ENCODE measurements around the gene GPX2.

DNA sequence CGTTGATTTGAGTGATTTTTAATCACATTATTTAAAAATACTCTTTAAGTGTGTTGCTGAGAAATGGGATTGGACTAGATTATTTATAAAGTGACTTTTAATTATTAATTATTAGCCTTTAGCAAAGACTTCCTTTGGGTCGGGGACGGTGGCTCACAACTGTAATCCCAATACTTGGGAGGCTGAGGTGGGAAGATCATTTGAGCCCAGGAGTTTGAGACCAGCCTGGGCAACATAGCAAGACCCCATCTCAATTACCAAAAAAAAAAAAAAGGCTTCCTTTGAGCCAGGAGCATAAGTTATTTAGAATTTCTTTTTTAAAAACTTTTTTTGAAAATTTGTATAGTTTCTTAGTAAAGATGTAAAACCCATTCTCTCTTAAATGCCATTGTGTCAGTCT lies 19.5 kb downstream of the GPX2 start:
- no peak for TF ChIP-seq CTCF (IDR thresholded peaks at IDR 0.05)
- no peak for TF ChIP-seq POLR2AphosphoS5 (IDR thresholded peaks at IDR 0.05)
- no peak for TF ChIP-seq POLR2A (IDR thresholded peaks at IDR 0.05)
